ENCODE data around the gene SSB.
"Not testable (repeated sequence)": the region's sequence is repeated elsewhere in the genome, so short reads cannot be mapped to it uniquely, and the experiment has no call there.

The SSB gene

DNA sequence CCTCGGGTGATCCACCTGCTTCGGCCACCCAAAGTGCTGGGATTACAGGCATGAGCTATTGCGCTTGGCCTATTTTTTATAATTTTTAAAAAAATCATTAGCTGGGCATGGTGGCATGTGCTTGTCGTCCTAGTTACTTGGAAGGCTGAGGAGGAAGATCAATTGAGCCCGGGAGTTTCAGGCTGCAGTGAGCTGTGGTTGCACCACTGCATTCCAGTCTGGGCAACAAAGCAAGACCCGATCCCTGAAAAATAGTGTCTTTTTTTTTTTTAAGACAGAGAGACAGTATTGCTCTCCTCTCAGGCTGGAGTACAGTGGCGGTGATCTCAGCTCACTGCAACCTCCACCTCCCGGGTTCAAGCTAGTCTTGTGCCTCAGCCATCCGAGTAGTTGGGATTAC is 4.8 kb downstream of the SSB start:
- TF ChIP-seq, protein P1, sequence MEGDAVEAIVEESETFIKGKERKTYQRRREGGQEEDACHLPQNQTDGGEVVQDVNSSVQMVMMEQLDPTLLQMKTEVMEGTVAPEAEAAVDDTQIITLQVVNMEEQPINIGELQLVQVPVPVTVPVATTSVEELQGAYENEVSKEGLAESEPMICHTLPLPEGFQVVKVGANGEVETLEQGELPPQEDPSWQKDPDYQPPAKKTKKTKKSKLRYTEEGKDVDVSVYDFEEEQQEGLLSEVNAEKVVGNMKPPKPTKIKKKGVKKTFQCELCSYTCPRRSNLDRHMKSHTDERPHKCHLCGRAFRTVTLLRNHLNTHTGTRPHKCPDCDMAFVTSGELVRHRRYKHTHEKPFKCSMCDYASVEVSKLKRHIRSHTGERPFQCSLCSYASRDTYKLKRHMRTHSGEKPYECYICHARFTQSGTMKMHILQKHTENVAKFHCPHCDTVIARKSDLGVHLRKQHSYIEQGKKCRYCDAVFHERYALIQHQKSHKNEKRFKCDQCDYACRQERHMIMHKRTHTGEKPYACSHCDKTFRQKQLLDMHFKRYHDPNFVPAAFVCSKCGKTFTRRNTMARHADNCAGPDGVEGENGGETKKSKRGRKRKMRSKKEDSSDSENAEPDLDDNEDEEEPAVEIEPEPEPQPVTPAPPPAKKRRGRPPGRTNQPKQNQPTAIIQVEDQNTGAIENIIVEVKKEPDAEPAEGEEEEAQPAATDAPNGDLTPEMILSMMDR (conservative IDR thresholded peaks at IDR 0.05; ENCODE audit: control insufficient read depth, insufficient read depth, low read depth, low read length): no peak
- no peak for DNase-seq (ENCODE audit: low read depth)
- H3K4me3 ChIP-seq (ENCODE audit: control insufficient read depth, low read depth, low read length): no peak overlapping the region

DNA sequence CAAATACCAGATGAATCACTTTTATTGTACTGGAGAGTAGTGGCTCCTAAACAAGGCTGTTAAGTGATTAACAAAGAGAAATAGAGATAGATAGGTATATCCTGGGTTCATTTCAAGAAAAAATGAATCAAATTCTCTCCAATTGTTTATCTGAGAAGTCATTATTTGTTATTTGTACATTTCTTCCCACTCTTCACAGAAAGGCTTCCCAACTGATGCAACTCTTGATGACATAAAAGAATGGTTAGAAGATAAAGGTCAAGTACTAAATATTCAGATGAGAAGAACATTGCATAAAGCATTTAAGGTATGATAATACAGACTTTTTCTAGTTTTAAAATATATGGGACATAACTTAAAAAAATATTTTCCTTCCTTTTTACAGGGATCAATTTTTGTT is 7.9 kb downstream of the SSB start:
- no peak overlapping the region for H3K4me3 ChIP-seq (ENCODE audit: control insufficient read depth, low read depth, low read length)
- peak; percentile 7 for DNase-seq (ENCODE audit: low read depth)
- TF ChIP-seq, protein P1 (conservative IDR thresholded peaks at IDR 0.05; ENCODE audit: control insufficient read depth, insufficient read depth, low read depth, low read length): no peak

DNA sequence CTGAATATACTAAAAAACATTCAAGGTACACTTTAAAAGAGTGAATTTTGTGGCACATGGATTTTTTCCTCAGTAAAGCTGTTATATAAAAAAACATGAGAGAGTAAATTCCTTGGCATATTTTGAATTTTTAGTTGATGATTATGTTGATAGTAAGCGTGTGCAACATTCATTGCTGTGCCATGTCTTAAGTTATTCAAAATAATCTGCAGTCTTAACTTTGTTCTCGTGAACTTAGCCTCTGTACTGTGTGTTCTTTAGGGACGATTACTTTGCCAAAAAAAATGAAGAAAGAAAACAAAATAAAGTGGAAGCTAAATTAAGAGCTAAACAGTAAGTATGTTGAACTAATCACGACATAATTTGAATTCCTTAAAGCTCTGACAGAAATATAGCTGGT is 9.6 kb downstream of the SSB start:
- H3K4me3 ChIP-seq (ENCODE audit: control insufficient read depth, low read depth, low read length): no peak overlapping the region
- DNase-seq (ENCODE audit: low read depth): peak; percentile 48
- TF ChIP-seq, protein P1 (conservative IDR thresholded peaks at IDR 0.05; ENCODE audit: control insufficient read depth, insufficient read depth, low read depth, low read length): no peak

DNA sequence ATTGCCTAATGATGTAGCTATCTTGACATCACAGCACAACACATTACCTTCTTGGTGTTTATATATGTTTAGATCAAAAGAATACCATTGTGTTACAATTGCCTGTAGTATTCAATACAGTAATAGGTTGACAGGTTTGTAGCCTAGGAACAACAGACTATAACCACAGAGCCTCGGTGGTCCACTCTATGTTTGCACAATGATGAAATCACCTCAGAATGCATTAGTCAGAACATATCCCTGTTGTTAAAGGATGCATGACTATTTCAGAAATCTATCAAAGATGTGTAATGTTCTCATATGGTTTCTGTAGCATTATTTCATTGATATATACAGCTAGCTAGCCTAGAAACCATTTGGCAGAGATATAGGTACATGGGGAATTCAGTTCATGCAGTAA is 17.2 kb downstream of the SSB start:
- TF ChIP-seq, protein P1 (conservative IDR thresholded peaks at IDR 0.05; ENCODE audit: control insufficient read depth, insufficient read depth, low read depth, low read length): no peak
- peak; percentile 89 for DNase-seq (ENCODE audit: low read depth)
- no peak overlapping the region for H3K4me3 ChIP-seq (ENCODE audit: control insufficient read depth, low read depth, low read length)

DNA sequence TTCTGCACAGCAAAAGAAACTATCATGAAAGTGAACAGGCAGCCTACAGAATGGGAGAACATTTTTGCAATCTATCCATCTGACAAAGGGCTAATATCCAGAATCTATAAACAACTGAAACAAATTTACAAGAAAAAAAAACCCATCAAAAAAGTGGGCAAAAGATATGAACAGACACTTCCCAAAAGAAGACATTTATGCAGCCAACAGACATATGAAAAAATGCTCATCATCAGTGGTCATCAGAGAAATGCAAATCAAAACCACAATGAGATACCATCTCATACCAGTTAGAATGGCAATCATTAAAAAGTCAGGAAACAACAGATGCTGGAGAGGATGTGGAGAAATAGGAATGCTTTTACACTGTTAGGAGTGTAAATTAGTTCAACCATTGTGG is 18.3 kb downstream of the SSB start:
- not testable (repeated sequence) for DNase-seq (ENCODE audit: low read depth); H3K4me3 ChIP-seq (ENCODE audit: control insufficient read depth, low read depth, low read length)

DNA sequence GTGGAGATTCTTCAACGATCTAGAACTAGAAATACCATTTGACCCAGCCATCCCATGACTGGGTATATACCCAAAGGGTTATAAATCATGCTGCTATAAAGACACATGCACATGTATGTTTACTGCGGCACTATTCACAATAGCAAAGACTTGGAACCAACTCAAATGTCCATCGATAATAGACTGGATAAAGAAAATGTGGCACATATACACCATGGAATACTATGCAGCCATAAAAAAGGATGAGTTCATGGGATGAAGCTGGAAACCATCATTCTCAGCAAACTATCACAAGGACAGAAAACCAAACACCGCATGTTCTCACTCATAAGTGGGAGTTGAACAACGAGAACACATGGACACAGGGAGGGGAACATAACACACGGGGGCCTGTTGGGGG is 18.7 kb downstream of the SSB start:
- not testable (repeated sequence) for DNase-seq (ENCODE audit: low read depth)

DNA sequence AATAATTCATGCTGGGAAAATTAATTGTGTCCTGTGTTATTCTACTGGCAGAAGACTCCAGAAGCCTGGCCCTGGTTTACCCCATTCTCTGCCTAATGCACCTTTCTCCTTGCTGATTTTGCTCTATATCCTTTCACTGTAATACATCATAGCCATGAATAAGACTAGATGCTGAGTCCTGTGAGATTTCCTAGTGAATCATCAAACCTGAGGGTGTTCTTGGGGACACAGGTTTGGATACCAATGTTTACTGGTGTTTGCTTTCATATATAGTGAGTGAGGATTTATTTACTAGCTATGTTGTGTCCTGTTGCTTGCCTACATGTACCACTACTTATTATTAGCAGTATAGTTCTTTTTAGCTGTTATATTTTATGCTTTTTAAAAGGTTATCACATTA is 19.6 kb downstream of the SSB start:
- H3K4me3 ChIP-seq (ENCODE audit: control insufficient read depth, low read depth, low read length): no peak overlapping the region
- no peak for DNase-seq (ENCODE audit: low read depth)
- TF ChIP-seq, protein P1 (conservative IDR thresholded peaks at IDR 0.05; ENCODE audit: control insufficient read depth, insufficient read depth, low read depth, low read length): no peak

More for the DNA sequence above, 18.7 kb downstream of the SSB start:
- not testable (repeated sequence) for H3K4me3 ChIP-seq (ENCODE audit: control insufficient read depth, low read depth, low read length)

DNA sequence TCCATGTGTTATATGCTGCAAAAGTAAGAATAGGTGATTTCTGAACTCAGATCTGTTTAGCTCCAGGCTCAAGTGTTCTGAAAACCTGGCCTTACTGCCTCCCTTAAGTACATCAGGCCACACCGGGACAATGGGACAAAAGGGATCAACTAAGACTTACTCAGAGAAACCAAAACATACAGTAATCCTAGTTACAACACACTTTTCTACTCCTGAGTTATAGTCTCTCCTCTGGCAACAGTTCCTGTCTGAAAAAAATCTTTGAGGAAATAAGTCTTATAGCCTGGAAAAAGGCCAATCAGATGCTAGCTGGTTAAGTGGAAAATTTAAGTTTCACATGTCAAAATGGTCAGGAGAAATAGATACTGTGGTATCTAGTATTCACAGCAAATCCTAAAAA is 20.4 kb downstream of the SSB start:
- TF ChIP-seq, protein P1 (conservative IDR thresholded peaks at IDR 0.05; ENCODE audit: control insufficient read depth, insufficient read depth, low read depth, low read length): no peak
- peak; percentile 77 for DNase-seq (ENCODE audit: low read depth)
- H3K4me3 ChIP-seq (ENCODE audit: control insufficient read depth, low read depth, low read length): no peak overlapping the region

DNA sequence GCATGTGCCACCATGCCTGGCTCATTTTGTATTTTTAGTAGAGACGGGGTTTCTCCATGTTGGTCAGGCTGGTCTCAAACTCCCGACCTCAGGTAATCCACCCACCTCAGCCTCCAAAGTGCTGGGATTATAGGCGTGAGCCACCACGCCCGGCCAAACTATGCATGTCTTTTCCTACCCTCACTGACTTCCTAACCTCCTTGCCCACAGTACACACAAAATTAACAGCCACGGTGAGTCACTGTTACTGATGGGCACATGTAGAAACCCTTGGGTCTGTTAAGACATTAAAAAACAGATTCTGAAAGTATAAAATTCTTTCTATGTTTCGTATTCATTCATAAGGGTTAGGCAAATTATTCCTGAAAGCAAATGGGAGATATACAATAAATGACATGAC is 21.4 kb downstream of the SSB start:
- not testable (repeated sequence) for H3K4me3 ChIP-seq (ENCODE audit: control insufficient read depth, low read depth, low read length)
- DNase-seq (ENCODE audit: low read depth): peak; percentile 59
